ENCODE measurements around the gene ELMO3.

Gene ELMO3

DNA sequence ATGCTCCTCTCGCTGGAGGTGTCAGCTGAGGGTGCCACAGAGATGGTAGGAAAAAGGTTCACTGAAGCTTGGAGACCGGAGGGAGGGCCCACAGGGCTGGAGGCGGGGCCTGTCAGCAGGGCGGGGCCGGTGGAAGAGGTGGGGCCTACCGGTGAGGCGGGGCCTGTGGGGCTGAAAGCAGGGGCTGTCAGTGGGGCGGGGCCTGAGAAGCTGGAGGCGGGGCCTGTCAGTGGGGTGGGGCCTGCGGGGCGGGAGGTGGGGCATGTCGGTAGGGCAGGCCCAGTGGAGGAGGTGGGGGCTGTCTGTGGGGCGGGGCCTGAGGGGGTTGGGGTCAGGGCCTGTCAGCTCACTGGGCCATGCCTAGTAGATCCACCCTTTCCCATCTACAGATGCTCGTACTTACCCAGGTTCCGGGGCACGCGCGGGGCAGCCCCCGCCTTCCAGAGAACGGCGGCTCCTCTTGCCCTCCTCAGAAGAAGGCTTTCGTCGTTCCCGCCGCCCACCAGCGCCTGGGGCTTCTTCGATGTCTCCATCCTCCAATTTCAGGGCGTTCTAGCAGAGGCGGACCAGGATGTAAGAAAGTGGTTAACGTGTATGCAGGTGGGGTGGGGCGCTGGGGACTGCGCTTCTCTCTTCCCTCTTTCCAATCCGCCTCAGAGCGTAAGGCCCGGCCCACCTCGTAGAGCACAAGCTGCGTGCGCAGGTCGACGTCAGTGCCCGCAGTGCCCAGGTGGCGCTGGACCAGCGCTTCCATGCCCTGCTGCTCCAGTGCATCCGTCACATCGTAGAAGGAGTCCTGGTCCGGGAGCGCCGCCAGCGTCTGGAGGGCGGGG is 37.8 kb downstream of the ELMO3 start:
- no peaks in the 10 kb centered on the region for H3K9me3 Mint-ChIP-seq
- H3K4me3 Mint-ChIP-seq, result peak overlapping the region; percentile 55
- no peaks in the 10 kb centered on the region for H3K27me3 Mint-ChIP-seq (ENCODE audit: low read depth)
- H3K36me3 Mint-ChIP-seq (ENCODE audit: low read depth), result peaks cover 51% of the 10 kb centered on the region
- peak; percentile 69 for DNase-seq (ENCODE audit: low spot score)
- peak overlapping the region; percentile 86 for H3K27ac Mint-ChIP-seq
- H3K4me1 Mint-ChIP-seq (ENCODE audit: low read depth), result peaks cover 11% of the 10 kb centered on the region

GRCh38 chr16:67237396-67238277 is 38.7 kb downstream of the ELMO3 start:
- peak overlapping the region; percentile 31 for H3K27ac Mint-ChIP-seq
- H3K27me3 Mint-ChIP-seq (ENCODE audit: low read depth), result no peaks in the 10 kb centered on the region
- no peaks in the 10 kb centered on the region for H3K9me3 Mint-ChIP-seq
- H3K36me3 Mint-ChIP-seq (ENCODE audit: low read depth), result peaks cover 51% of the 10 kb centered on the region
- H3K4me3 Mint-ChIP-seq, result no peak overlapping the region
- peaks cover 14% of the 10 kb centered on the region for H3K4me1 Mint-ChIP-seq (ENCODE audit: low read depth)
- DNase-seq (ENCODE audit: low spot score), result no peak

DNA sequence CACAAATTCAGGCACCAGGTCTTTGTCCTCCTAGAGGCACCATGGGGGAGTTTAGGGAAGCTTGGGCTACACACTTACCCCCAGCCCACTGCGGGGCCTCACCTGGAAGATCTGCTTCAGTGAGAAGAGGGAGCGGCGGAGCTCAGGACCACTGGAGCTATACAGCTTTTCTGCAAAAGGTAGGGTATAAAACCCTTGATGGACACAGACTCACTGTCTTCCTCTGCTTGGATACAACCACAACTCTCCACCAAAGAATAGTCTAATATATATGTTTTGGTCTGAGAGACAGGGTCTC is 39.3 kb downstream of the ELMO3 start:
- Mint-ChIP-seq H3K4me3 (no peak overlapping the region), H3K27me3 (ENCODE audit: low read depth) (no peaks in the 10 kb centered on the region), H3K4me1 (ENCODE audit: low read depth) (peaks cover 16% of the 10 kb centered on the region), H3K36me3 (ENCODE audit: low read depth) (peaks cover 48% of the 10 kb centered on the region), H3K9me3 (no peaks in the 10 kb centered on the region), H3K27ac (no peak overlapping the region)
- DNase-seq (ENCODE audit: low spot score), result no peak

GRCh38 chr16:67238806-67239470 is 40.0 kb downstream of the ELMO3 start:
- Mint-ChIP-seq H3K27me3 (ENCODE audit: low read depth) (no peaks in the 10 kb centered on the region), H3K4me3 (no peak overlapping the region), H3K27ac (no peak overlapping the region), H3K9me3 (no peaks in the 10 kb centered on the region), H3K4me1 (ENCODE audit: low read depth) (peaks cover 23% of the 10 kb centered on the region), H3K36me3 (ENCODE audit: low read depth) (peaks cover 43% of the 10 kb centered on the region)
- DNase-seq (ENCODE audit: low spot score), result no peak

DNA sequence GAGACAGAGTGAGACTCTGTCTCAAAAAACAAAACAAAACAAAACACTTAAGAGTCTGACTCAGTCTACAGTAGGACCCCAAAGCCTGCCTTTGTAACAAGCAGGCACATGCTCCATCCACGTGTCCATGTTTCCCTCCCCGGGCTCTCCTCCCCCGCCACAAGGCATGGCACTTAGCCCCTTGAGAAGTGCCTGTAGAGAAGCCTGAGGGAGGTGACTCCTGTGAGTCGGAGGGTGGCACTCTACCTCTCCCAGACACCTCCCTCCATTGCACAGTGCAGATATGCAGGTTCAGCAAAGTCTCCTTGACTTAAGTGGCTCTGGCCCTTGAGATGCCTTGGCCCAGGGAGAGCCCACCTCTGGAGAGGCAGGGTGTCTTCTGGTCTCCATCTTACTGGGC is 41.6 kb downstream of the ELMO3 start:
- no peak for DNase-seq (ENCODE audit: low spot score)
- Mint-ChIP-seq H3K36me3 (ENCODE audit: low read depth) (peaks cover 35% of the 10 kb centered on the region), H3K27ac (no peak overlapping the region), H3K27me3 (ENCODE audit: low read depth) (no peaks in the 10 kb centered on the region), H3K9me3 (no peaks in the 10 kb centered on the region), H3K4me3 (no peak overlapping the region), H3K4me1 (ENCODE audit: low read depth) (peaks cover 38% of the 10 kb centered on the region)

- Mint-ChIP-seq H3K27me3 (ENCODE audit: low read depth) (no peaks in the 10 kb centered on the region), H3K27ac (peak overlapping the region; percentile 75), H3K4me3 (no peak overlapping the region), H3K9me3 (no peaks in the 10 kb centered on the region), H3K36me3 (ENCODE audit: low read depth) (peaks cover 29% of the 10 kb centered on the region), H3K4me1 (ENCODE audit: low read depth) (peaks cover 37% of the 10 kb centered on the region)
- no peak for DNase-seq (ENCODE audit: low spot score)
Measured at GRCh38 chr16:67241008-67241900, 42.3 kb downstream of the ELMO3 start.

- DNase-seq (ENCODE audit: low spot score), result no peak
- Mint-ChIP-seq H3K36me3 (ENCODE audit: low read depth) (peaks cover 21% of the 10 kb centered on the region), H3K4me3 (no peak overlapping the region), H3K4me1 (ENCODE audit: low read depth) (peaks cover 35% of the 10 kb centered on the region), H3K9me3 (no peaks in the 10 kb centered on the region), H3K27ac (peak overlapping the region; percentile 76), H3K27me3 (ENCODE audit: low read depth) (no peaks in the 10 kb centered on the region)
Measured at GRCh38 chr16:67242138-67242730, 43.3 kb downstream of the ELMO3 start.

DNA sequence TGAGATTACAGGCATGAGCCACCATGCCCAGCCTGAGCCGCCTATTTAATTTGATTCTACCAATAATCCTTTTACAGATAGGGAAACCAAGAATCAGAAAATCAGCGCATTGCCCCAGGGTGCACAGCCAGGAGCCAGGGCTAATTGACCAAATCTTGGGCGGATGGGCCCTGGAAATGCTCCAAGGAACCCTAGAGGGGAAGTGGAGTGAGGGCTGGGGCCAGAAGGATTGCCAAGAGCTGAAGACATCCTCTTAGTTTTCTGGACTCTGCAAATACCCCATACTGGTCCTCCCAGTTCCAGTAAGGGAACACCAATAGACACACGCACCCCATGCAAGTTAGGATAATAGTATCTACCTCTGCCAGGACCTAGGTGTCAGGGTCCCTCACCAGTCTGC is 44.5 kb downstream of the ELMO3 start:
- Mint-ChIP-seq H3K27ac (peak overlapping the region; percentile 89), H3K27me3 (ENCODE audit: low read depth) (peaks cover 4% of the 10 kb centered on the region), H3K9me3 (no peaks in the 10 kb centered on the region), H3K4me3 (peak overlapping the region; percentile 72), H3K36me3 (ENCODE audit: low read depth) (peaks cover 11% of the 10 kb centered on the region), H3K4me1 (ENCODE audit: low read depth) (peaks cover 44% of the 10 kb centered on the region)
- DNase-seq (ENCODE audit: low spot score), result no peak

DNA sequence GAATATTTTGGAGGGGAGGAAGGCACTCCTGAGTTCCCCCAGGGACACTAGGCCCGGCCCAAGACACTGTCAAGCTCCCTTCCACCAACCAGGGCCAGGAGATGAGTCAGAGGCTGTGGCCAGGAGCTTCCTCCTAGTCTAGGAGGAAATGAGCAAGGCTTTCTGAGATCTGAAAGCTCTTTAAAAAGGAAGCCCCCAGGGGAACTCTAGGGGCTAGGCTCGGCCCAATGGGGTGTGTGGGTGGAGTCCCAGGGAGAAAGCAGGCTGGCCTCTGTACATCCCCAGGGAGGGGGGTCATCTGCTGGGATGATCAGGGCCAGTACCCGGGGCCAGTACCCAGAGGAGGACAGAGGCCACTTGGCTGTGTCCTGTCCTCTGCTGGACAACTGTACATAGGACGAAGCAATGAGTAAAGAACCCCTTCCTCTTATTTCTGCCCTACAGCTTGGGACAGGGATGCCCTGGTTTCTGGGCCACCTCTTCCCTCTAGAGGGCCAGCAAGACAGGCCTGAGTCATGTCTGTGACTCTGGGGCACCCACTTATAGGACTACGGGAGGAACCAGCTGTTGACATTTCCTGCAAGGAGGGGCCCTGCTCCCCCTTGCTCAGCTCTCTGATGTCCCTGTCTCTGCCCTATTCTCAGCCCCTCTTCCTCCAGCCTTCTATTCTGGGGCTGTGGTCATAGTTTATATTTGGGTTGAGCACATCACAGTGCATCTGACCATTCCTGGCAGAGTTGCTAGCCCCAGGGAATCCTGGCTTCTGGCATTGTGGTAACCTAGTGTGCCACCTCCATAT is 45.7 kb downstream of the ELMO3 start:
- DNase-seq (ENCODE audit: low spot score), result peak; percentile 87
- H3K27me3 Mint-ChIP-seq (ENCODE audit: low read depth), result peaks cover 8% of the 10 kb centered on the region
- peaks cover 47% of the 10 kb centered on the region for H3K4me1 Mint-ChIP-seq (ENCODE audit: low read depth)
- peak overlapping the region; percentile 89 for H3K27ac Mint-ChIP-seq
- H3K9me3 Mint-ChIP-seq, result no peaks in the 10 kb centered on the region
- peaks cover 6% of the 10 kb centered on the region for H3K36me3 Mint-ChIP-seq (ENCODE audit: low read depth)
- peak overlapping the region; percentile 72 for H3K4me3 Mint-ChIP-seq

DNA sequence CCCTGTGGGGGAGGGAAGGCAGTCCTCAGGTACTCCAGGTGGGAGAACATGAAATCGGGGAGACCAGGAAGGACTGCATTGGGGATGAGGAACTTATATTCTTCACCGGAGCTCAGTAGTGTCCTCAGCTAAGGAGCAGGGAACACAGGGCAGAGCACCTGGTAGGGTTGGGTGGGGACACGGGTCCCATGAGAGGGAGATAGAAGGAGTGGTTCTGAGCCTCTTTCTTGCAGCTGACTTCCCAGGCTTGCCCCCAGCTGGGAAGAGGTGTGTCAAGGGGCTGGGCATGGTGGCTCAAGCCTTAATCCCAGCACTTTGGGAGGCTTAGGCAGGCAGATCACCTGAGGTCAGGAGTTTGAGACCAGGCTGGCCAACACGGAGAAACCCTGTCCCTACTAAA is 46.3 kb downstream of the ELMO3 start:
- no peak for DNase-seq (ENCODE audit: low spot score)
- H3K36me3 Mint-ChIP-seq (ENCODE audit: low read depth), result peaks cover 6% of the 10 kb centered on the region
- peak overlapping the region; percentile 72 for H3K4me3 Mint-ChIP-seq
- H3K27ac Mint-ChIP-seq, result peak overlapping the region; percentile 89
- peaks cover 14% of the 10 kb centered on the region for H3K27me3 Mint-ChIP-seq (ENCODE audit: low read depth)
- no peaks in the 10 kb centered on the region for H3K9me3 Mint-ChIP-seq
- H3K4me1 Mint-ChIP-seq (ENCODE audit: low read depth), result peaks cover 50% of the 10 kb centered on the region

GRCh38 chr16:67245674-67246080 is 46.7 kb downstream of the ELMO3 start:
- Mint-ChIP-seq H3K27ac (peak overlapping the region; percentile 14), H3K27me3 (ENCODE audit: low read depth) (peaks cover 16% of the 10 kb centered on the region), H3K4me1 (ENCODE audit: low read depth) (peaks cover 50% of the 10 kb centered on the region), H3K4me3 (peak overlapping the region; percentile 72), H3K36me3 (ENCODE audit: low read depth) (peaks cover 6% of the 10 kb centered on the region), H3K9me3 (no peaks in the 10 kb centered on the region)
- DNase-seq (ENCODE audit: low spot score), result no peak

DNA sequence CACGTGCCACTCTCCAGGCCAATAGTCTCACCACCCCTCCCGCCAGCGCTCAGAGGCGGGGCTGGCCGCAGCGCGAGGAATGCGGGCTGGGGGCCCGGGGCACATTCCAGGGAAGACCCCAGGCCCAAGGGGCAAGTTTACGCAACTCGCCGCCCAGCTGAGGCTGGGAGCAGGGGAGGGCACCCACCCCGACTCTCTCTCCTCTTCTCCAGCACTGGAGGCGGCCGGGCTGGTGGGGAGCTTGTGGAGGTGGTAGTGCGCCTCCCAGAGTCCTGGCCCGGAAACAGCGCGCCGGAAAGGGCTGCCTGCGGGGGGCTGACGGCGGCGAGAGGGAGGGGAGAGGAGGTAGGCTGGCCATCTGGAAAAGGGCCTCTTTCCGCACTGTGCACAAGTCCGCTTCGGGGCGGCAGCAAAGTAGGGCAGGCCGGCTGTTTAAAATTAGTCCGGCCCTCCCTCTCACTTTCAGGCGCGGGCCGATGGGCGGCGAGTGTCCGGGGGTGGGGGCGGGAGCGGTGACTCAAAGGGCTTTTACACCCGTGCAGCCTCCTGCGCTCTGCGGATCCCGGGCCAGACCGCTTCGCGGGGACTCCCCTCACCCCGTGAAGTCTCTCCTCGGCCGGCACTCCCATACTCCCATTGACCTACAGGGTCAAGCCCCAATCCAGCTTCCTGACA is 47.3 kb downstream of the ELMO3 start:
- Mint-ChIP-seq H3K27me3 (ENCODE audit: low read depth) (peaks cover 16% of the 10 kb centered on the region), H3K9me3 (no peaks in the 10 kb centered on the region), H3K36me3 (ENCODE audit: low read depth) (peaks cover 5% of the 10 kb centered on the region), H3K4me1 (ENCODE audit: low read depth) (peaks cover 49% of the 10 kb centered on the region), H3K4me3 (peak overlapping the region; percentile 82), H3K27ac (no peak overlapping the region)
- peak; percentile 65 for DNase-seq (ENCODE audit: low spot score)

Data from T-helper 2 cell treated with Interferon-gamma antibody and Interleukin-4, amounts not matched to agents 5 μg/mL and 100 μg/mL, for 36 hours (primary cell).